GF-D8 (cell line): ENCODE data around the gene TRAF3IP1.
A peak's percentile ranks its signal among the peaks of the same experiment; 100 is the strongest.

ENCODE experiments used
- DNase-seq: peaks from one replicate; lab custom pipeline; 2025; lab: John Stamatoyannopoulos, UW

Gene TRAF3IP1

GRCh38 chr2:238287737-238288649 is 32.3 kb upstream of the TRAF3IP1 start, which contains the start of gene PER2:
TSS of gene PER2 (minus strand) at chr2:238288610. CDS start at chr2:238277936, 10,674 bp downstream.
- DNase-seq: peak; percentile 25

- peak; percentile 97 for DNase-seq
Observed at GRCh38 chr2:238288650-238289573, 31.4 kb upstream of the TRAF3IP1 start.

- no peak for DNase-seq
Observed at GRCh38 chr2:238289574-238289973, 30.7 kb upstream of the TRAF3IP1 start.

GRCh38 chr2:238290091-238290509 is 30.2 kb upstream of the TRAF3IP1 start:
- no peak for DNase-seq

GRCh38 chr2:238290715-238291549 is 29.4 kb upstream of the TRAF3IP1 start:
- no peak for DNase-seq

GRCh38 chr2:238291550-238292281 is 28.6 kb upstream of the TRAF3IP1 start:
- DNase-seq: no peak

GRCh38 chr2:238294046-238294392 is 26.3 kb upstream of the TRAF3IP1 start:
- no peak for DNase-seq

- no peak for DNase-seq
Observed at GRCh38 chr2:238294393-238295143, 25.8 kb upstream of the TRAF3IP1 start.

GRCh38 chr2:238295144-238296112 is 24.9 kb upstream of the TRAF3IP1 start:
- no peak for DNase-seq

GRCh38 chr2:238296638-238297457 is 23.5 kb upstream of the TRAF3IP1 start:
- DNase-seq: no peak

- DNase-seq: no peak
Observed at GRCh38 chr2:238299803-238300202, 20.5 kb upstream of the TRAF3IP1 start.

- DNase-seq: no peak
Observed at GRCh38 chr2:238302087-238302486, 18.2 kb upstream of the TRAF3IP1 start.

- no peak for DNase-seq
Observed at GRCh38 chr2:238302751-238303150, 17.6 kb upstream of the TRAF3IP1 start.

GRCh38 chr2:238304116-238304515 is 16.2 kb upstream of the TRAF3IP1 start:
- no peak for DNase-seq

GRCh38 chr2:238305092-238305862 is 15.0 kb upstream of the TRAF3IP1 start:
- DNase-seq: no peak

- DNase-seq: no peak
Observed at GRCh38 chr2:238305965-238306671, 14.2 kb upstream of the TRAF3IP1 start.

- DNase-seq: no peak
Observed at GRCh38 chr2:238306672-238306998, 13.7 kb upstream of the TRAF3IP1 start.
